Esophagus squamous epithelium (tissue), 5 donors: ENCODE measurements around the gene FOXA2. TPM values are rescaled to one million over a fixed set of nuclear protein-coding genes. Genes with fewer than 3 reads are reported as not detected.
A peak's percentile ranks its signal among the peaks of the same experiment; 100 is the strongest.

Source experiments
- DNase-seq: peaks from one replicate; lab custom pipeline; 2025; lab: John Stamatoyannopoulos, UW
- H3K27ac ChIP-seq, 4 donors: fragments of 200-600 bp; sonication (generic); one replicate each; pipeline ENCODE4 v1.5.1; 2016 to 2019; ENCODE audit warnings: mild to moderate bottlenecking in 1 of 4
- H3K27me3 ChIP-seq, 4 donors: fragments of 200-600 bp; sonication (generic); 1 replicate in 3 of 4; 2 replicates in 1 of 4; pipeline versions ENCODE4 v1.5.1 to v1.6.0; 2017 to 2021; ENCODE audit warnings: antibody characterized with exemption in 1 of 4
- H3K36me3 ChIP-seq, 3 donors: fragments of 200-600 bp; sonication (generic); one replicate each; pipeline ENCODE4 v1.5.1; 2016 to 2019
- H3K4me1 ChIP-seq, 3 donors: fragments of 200-600 bp; sonication (generic); one replicate each; pipeline ENCODE4 v1.5.1; 2017 to 2019
- H3K4me3 ChIP-seq, 4 donors: fragments of 200-600 bp; sonication (generic); 1 replicate in 3 of 4; 2 replicates in 1 of 4; pipeline ENCODE4 v1.5.1; 2016 to 2019; ENCODE audit warnings: mild to moderate bottlenecking in 2 of 4, moderate library complexity in 1 of 4
- H3K9me3 ChIP-seq, 3 donors: fragments of 200-600 bp; sonication (generic); one replicate each; pipeline ENCODE4 v1.5.1; 2016 to 2019
- CTCF ChIP-seq, 6 experiments: fragments of 450-650 bp in 4 of 6; fragments of 200-600 bp in 2 of 6; sonication (generic) in 2 of 6; IDR thresholded peaks; one replicate each; pipeline ENCODE4 v1.5.1; 2016 to 2019; ENCODE audit warnings: antibody characterized with exemption in 6 of 6, mild to moderate bottlenecking in 4 of 6, moderate library complexity in 4 of 6
- POLR2A ChIP-seq, 4 donors: fragments of 450-650 bp; IDR thresholded peaks; one replicate each; pipeline ENCODE4 v1.6.1; 2017; ENCODE audit warnings: antibody characterized with exemption in 4 of 4, mild to moderate bottlenecking in 4 of 4, moderate library complexity in 3 of 4
- WGBS, 2 donors: methylation state at CpG; one replicate each; pipeline ENCODE4 v1.1.5; 2018; 5-methylcytosine and 5-hydroxymethylcytosine counted together
- intact Hi-C: fragments of 100-400 bp; cut with DNase I; formaldehyde crosslinking; loops from one replicate; pipeline ENCODE4 v1.15.0; 2022
- total RNA-seq, 4 donors: library from RNA; depleted of rRNA; stranded (reverse); fragments of >200 nt; gene quantifications; one replicate each; pipeline ENCODE4 v1.1.0, GENCODE V29; 2016
- donor health status: DM: yes; HTN: yes; CAD: no.

The FOXA2 gene
- total RNA-seq, 4 donors from 2014 or later, result 0.13 TPM; not detected in 3

GRCh38 chr20:22582386-22582963 lies 1.9 kb downstream of the FOXA2 start:
- intact Hi-C loops, result no loop called here
- DNase-seq, result no peak
- H3K27ac ChIP-seq, result no peak overlapping the region
- H3K27me3 ChIP-seq, result peaks cover 26 to 100% (median 40%) of the 10 kb centered on the region in 4 donors
- WGBS, 2 donors, result 28 to 40% methylated on average over 3 to 11 of the region's 54 CpGs
- TF ChIP-seq CTCF (IDR thresholded peaks at IDR 0.05) (no peak), POLR2A (IDR thresholded peaks at IDR 0.05) (no peak)
- peak overlapping the region in 2 of 4 donors; percentile 29 to 58 for H3K4me3 ChIP-seq
- H3K9me3 ChIP-seq, result no peaks in the 10 kb centered on the region
- no peaks in the 10 kb centered on the region for H3K36me3 ChIP-seq
- peaks cover 19 to 68% (median 32%) of the 10 kb centered on the region in 3 donors for H3K4me1 ChIP-seq

- Histone ChIP-seq H3K4me3 (no peak overlapping the region), H3K27me3 (peaks cover 26 to 100% (median 41%) of the 10 kb centered on the region in 4 donors), H3K27ac (no peak overlapping the region), H3K4me1 (peaks cover 16 to 66% (median 32%) of the 10 kb centered on the region in 3 donors), H3K9me3 (no peaks in the 10 kb centered on the region), H3K36me3 (no peaks in the 10 kb centered on the region)
- intact Hi-C loops, result no loop called here
- TF ChIP-seq POLR2A (IDR thresholded peaks at IDR 0.05), result no peak
- no peak for TF ChIP-seq CTCF (IDR thresholded peaks at IDR 0.05)
- no peak for DNase-seq
- 38 to 43% methylated on average over 13 to 26 of the region's 54 CpGs for WGBS, 2 donors
Measured at GRCh38 chr20:22581437-22582385, 2.7 kb downstream of the FOXA2 start.

GRCh38 chr20:22579711-22580697 lies 4.4 kb downstream of the FOXA2 start:
- no peak for DNase-seq
- Histone ChIP-seq H3K4me1 (peaks cover 11 to 51% (median 27%) of the 10 kb centered on the region in 3 donors), H3K27ac (no peak overlapping the region), H3K36me3 (no peaks in the 10 kb centered on the region), H3K9me3 (no peaks in the 10 kb centered on the region), H3K4me3 (no peak overlapping the region), H3K27me3 (peaks cover 22 to 100% (median 38%) of the 10 kb centered on the region in 4 donors)
- 32 to 65% methylated on average over 10 to 18 of the region's 18 CpGs for WGBS, 2 donors
- TF ChIP-seq POLR2A (IDR thresholded peaks at IDR 0.05) (no peak), CTCF (IDR thresholded peaks at IDR 0.05) (no peak)
- intact Hi-C loops, result no loop called here

GRCh38 chr20:22579119-22579427 lies 5.3 kb downstream of the FOXA2 start:
- 5 to 11% methylated on average over 10 to 21 of the region's 21 CpGs for WGBS, 2 donors
- peaks cover 20 to 100% (median 38%) of the 10 kb centered on the region in 4 donors for H3K27me3 ChIP-seq

More at GRCh38 chr20:22579119-22579427, 5.3 kb downstream of the FOXA2 start:
- Histone ChIP-seq H3K4me3 (peak overlapping the region in 1 of 4 donors; percentile 44), H3K9me3 (no peaks in the 10 kb centered on the region), H3K36me3 (no peaks in the 10 kb centered on the region), H3K27ac (no peak overlapping the region), H3K4me1 (peaks cover 11 to 42% (median 21%) of the 10 kb centered on the region in 3 donors)
- TF ChIP-seq POLR2A (IDR thresholded peaks at IDR 0.05) (no peak), CTCF (IDR thresholded peaks at IDR 0.05) (no peak)
- intact Hi-C loops, result no loop called here
- DNase-seq, result no peak
